Hematopoietic multipotent progenitor cell treated with erythropoietin and hydrocortisone succinate and interleukin-3 and kit ligand, for 8 days (in vitro differentiated cells): ENCODE results near the gene KIF16B.
A peak's percentile ranks its signal among the peaks of the same experiment; 100 is the strongest.
"Not testable (repeated sequence)": the region's sequence is repeated elsewhere in the genome, so short reads cannot be mapped to it uniquely, and the experiment has no call there.

Source experiments
- DNase-seq: peaks from one replicate; pipeline ENCODE4 v3.0.0-alpha.2; 2015

Gene KIF16B

GRCh38 chr20:16472045-16472872, 101.0 kb downstream of the KIF16B start:
- peak; percentile 30 for DNase-seq

GRCh38 chr20:16469395-16469905, 103.8 kb downstream of the KIF16B start:
- no peak for DNase-seq

- no peak for DNase-seq
Measured at GRCh38 chr20:16462711-16463110, 110.5 kb downstream of the KIF16B start.

- no peak for DNase-seq
Measured at GRCh38 chr20:16459019-16459700, 114.1 kb downstream of the KIF16B start.

GRCh38 chr20:16457514-16457913, 115.7 kb downstream of the KIF16B start:
- DNase-seq = no peak

GRCh38 chr20:16455324-16455723, 117.9 kb downstream of the KIF16B start:
- no peak for DNase-seq

- no peak for DNase-seq
Measured at GRCh38 chr20:16451982-16452381, 121.3 kb downstream of the KIF16B start.

- no peak for DNase-seq
Measured at GRCh38 chr20:16451001-16451400, 122.2 kb downstream of the KIF16B start.

GRCh38 chr20:16446991-16447390, 126.3 kb downstream of the KIF16B start:
- no peak for DNase-seq

DNA sequence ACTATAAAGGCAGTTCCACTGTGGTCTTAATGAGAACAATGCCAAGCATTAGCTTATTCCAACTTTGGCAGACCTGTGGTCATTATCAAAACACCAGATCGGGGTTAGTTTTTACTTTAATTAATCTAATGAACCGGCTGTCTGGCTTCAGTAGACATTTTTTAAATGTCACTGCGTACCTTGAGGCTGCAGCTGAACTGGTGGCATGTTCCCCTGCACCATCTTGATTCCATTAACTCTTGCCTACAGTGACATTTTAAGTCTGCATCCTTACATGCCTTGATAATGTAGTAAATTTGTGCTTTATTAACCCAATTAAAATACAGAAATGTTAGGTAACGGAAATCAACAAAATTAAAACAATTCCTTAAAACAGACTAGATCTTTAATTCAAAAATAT, 127.0 kb downstream of the KIF16B start:
- no peak for DNase-seq

- no peak for DNase-seq
Measured at GRCh38 chr20:16445482-16445881, 127.8 kb downstream of the KIF16B start.

DNA sequence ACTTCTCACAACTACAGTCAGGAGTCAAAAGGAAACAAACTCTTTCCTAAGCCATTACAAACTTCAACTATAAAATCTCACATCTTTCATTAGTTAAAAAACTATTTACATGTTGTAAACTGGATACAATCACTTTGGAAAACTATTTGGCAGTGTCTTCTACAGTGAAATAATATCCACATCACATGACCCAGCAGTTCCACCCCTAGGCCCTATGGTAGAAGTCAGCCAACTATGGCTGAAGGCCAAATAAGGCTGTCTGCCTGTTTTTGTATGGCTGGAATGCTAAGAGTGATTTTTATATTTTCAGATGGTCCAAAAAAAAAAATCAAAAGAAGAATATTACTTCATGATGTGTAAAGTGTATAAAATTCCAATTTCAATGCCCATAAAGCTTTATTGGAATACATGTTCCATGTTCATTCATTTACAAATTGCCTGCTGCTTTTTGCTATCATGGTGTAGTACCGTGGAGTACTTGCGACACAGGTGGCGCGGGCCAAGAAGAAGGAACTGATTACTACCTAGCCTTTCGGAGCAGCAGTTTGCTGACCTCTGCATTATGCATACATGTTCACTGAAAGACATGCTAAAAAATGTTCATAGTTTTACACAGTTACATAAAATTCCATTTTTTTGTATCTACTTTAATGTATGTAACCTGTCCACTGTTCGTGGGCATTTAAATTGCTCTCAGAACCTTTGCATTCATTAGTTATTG, 129.0 kb downstream of the KIF16B start:
- DNase-seq = no peak

GRCh38 chr20:16441546-16442164, 131.6 kb downstream of the KIF16B start:
- no peak for DNase-seq

DNA sequence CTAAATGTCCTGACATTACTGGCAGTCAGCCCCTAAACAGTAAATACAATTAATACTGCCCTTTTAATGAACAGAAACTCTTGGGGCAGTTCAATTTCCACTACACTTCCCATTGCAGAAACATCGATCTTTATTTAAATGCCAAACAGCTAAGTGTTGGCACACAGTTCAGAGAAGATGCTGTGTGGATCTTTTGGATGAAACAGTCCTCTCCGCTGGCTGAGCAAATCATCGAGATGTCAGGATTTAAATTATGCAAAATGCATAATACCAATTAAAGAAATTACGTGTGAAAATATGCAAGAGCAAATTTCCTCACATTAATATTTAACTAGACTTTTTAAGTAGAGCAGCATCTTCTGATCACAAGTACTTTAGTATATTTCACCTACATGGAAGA, 132.6 kb downstream of the KIF16B start:
- DNase-seq = no peak

DNA sequence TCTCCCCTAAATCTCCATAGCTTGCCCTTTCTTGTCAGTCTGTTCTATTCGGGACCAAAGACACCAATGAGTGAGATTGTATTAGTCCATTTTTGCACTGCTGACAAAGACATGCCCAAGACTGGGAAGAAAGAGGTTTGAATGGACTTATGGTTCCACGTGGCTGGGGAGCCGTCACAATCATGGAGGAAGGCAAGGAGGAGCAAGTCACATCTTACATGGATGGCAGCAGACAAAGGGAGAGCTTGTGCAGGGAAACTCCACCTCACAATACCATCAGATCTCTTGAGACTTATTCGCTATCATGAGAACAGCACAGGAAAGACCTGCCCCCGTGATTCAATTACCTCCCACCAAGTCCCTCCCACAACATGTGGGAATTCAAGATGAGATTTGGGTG, 133.7 kb downstream of the KIF16B start:
- not testable (repeated sequence) for DNase-seq

DNA sequence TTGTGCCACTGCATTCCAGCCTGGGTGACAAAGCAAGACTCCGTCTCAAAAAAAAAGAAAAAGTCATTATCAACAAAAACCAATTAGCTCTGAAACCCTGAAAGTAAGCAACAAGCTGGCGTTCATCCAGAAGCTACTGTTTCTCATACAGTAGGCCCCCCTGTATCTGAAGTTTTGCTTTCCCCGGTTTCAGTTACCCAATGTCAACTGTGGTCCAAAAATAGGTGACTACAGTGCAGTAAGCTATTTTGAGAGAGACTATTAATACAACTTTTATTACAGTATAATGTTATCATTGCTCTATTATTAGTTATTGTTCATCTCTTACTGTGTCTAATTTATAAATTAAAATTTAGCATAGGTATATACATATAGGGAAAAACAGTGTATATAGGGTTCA, 135.1 kb downstream of the KIF16B start:
- DNase-seq = no peak

DNA sequence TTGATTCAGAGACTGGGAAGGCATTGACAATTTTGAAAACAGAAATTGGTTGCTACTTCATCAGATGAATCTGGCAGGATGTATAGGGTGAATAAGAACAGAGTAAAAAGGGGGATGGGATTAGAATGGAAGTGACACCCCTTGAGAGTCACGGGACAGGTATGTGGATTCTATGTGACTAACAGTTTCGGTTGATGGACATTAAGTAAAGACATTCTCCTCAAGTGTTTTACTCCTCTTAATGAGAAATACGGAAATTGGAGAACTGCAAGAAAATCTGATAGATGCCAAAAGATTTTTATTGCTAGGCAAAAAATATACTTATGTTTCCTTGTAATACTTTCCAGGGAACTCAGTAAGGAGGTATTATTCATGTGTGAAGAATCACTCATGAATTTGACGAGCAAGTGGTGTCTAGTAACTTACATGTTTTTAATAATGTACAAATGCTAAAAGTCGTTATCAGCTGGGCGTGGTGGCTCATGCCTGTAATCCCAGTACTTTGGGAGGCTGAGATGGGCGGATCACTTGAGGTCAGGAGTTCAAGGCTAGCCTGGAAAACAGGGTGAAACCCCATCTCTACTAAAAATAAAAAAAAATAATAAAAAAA, 135.8 kb downstream of the KIF16B start:
- no peak for DNase-seq

DNA sequence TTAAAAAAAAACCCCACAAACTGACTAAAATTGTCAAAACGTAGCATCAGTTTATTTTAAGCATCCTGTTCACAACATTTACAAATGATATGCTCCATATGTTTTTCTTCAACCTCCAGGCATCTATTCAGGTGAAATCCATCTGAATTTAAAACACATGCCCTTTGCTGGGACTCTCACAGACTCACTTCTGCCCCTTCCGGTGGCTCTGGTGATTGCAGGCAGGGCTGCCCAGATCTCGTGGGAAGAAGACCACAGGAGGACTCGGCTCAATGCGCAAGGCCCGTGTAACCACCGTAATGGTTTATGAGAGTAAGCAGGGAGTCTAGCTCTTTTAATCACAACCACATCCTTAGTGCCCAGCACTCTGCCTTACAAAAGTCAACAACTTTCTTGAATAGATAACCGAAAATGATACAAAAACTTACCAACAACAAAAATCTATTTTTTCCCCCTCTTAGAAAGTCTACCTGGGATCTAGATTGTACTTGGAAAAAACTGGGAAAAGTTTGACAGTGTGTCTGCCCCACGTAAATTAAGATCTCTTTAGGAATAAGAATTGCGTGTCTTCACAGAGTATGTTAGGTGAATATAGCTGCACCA, 139.1 kb downstream of the KIF16B start:
- DNase-seq = peak; percentile 51

DNA sequence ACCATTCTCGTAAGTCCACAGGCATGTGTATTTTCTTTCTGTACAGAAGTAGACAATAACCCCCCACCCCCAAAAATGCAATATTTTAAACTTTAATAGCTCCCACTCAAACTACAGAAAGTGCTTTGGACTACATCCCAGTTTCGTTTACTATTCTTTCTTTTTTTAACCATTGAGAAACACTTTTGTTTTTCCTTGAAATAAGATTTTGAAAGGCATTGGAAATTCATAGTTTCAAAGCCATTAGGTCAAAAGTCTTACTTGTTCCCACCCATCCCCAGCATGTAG, 140.0 kb downstream of the KIF16B start:
- DNase-seq = no peak

DNA sequence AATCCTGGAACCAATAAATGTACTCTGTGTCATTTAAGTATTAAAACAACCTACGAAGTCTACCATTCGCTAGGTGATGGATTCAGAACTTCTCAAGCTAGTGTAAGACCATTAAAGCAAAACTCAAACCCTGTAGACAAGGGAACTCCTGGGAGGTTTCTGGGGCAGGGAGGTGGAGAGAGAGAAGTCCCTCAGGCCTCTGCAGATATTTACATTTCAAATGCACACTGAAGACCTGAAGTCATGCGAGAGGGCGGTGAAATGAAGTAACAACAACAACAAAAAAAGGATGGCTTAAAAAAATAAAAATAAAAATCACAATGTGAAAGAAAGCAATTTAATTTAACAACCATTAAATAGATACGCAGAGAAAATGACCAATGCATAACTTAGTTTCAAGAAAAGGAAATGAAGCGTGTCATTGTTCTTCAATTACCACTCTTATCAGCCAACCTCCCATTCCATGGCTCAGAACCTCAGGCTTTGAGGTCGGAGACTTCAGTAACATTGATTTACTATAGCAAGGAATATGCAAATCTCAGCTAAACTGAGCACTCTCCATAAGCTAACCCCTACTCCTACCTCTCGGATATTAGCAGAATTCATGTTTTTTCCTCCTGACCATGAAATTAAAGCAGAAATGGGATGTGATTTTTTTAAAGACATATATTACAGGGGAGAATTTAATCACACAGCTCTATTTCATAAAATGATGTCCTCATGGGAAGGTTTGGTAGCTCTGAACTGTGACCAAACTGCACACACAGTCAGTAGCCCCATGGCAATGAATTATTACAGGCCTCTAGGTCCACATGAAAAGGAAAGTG, 140.6 kb downstream of the KIF16B start:
- no peak for DNase-seq

DNA sequence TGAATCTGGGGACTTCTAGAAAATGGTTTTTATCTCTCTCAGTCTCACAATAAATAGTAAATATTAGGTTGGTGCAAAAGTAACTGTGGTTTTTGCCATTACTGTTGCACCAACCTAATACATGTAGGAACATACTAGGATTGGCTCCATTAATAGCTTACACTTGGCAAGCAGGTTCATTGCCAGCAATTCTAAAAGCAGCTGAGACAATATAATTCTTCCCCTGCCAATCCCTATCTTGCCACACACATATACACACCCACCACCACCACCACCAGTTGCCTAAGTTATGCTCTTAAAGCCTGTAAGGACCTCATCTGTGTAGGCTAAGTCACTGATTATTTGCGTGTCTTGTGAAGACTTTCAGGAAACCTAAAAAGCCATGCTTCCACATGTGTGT, 145.1 kb downstream of the KIF16B start:
- no peak for DNase-seq

GRCh38 chr20:16427571-16427970, 145.7 kb downstream of the KIF16B start:
- DNase-seq = no peak
